Measurements from ENCODE around the gene CNN2.

CNN2 gene

GRCh38 chr19:1026783-1027649 lies 608 bp downstream of the CNN2 start:
- H2AFZ ChIP-seq (ENCODE audit: low read depth, low read length) = no peak overlapping the region

DNA sequence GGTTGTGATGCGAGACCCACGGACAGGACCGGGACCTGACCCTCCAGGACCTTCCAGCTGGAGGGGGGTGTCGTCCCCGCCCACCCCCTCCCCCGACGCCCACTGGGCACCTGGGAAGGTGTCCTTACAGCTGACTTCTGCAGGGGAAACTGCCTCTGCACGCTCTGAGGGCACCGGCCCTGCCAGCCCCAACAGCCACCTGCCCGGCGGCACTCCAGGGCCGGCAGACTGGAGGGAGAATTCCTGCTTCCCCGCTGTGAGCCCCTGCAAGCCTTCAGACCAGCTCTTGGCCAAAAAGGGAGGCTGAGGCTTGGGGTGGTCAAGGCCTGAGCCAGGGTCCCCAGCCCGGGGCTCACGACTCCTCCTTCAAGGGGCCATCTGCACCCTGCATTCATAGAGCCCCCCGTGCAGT lies 1.2 kb downstream of the CNN2 start:
- H3K36me3 ChIP-seq (ENCODE audit: insufficient read depth, low read length) = no peaks in the 10 kb centered on the region
- peaks cover 25% of the 10 kb centered on the region for H3K27me3 ChIP-seq (ENCODE audit: insufficient read depth, low read length, poor library complexity)
- no peaks in the 10 kb centered on the region for H3K9me3 ChIP-seq (ENCODE audit: insufficient read depth, low read length, severe bottlenecking)
- H3K4me2 ChIP-seq (ENCODE audit: insufficient read depth, low read length) = peak overlapping the region; percentile 73; the same call in 1 of the 2 replicates
- H3K79me2 ChIP-seq (ENCODE audit: insufficient read depth, low read length) = no peaks in the 10 kb centered on the region
- peak overlapping the region in 1 of 2 experiments; percentile 43; a peak in 1 of 4 replicates for H3K4me3 ChIP-seq (ENCODE audit: low read depth in 1 of 2, low read length in 2 of 2)
- no peak overlapping the region for H3K27ac ChIP-seq (ENCODE audit: low read length)
- no peak for TF ChIP-seq EZH2 (IDR thresholded peaks at IDR 0.05; ENCODE audit: borderline replicate concordance, low read depth, low read length, severe bottlenecking)
- TF ChIP-seq CTCF (IDR thresholded peaks at IDR 0.05; ENCODE audit: borderline replicate concordance, extremely low read depth, low read length, poor library complexity, severe bottlenecking) = no peak
- ATAC-seq (ENCODE audit: insufficient read depth, low read depth) (peak; percentile 16), DNase-seq (no peak)
- H3K4me1 ChIP-seq (ENCODE audit: insufficient read depth, low read length) = peaks cover 36% of the 10 kb centered on the region
- no peaks in the 10 kb centered on the region for H4K20me1 ChIP-seq (ENCODE audit: insufficient read depth, low read length)
- no peak overlapping the region for H2AFZ ChIP-seq (ENCODE audit: low read depth, low read length)
- H3K9ac ChIP-seq (ENCODE audit: low read depth, low read length) = no peak overlapping the region; the same call in 1 of the 2 replicates

More at GRCh38 chr19:1026783-1027649, 608 bp downstream of the CNN2 start:
- Histone ChIP-seq H3K4me1 (ENCODE audit: insufficient read depth, low read length) (peaks cover 36% of the 10 kb centered on the region), H3K4me3 (ENCODE audit: low read depth in 1 of 2, low read length in 2 of 2) (peak overlapping the region in 1 of 2 experiments; percentile 43; a peak in 2 of 4 replicates), H3K27me3 (ENCODE audit: insufficient read depth, low read length, poor library complexity) (peaks cover 25% of the 10 kb centered on the region), H3K4me2 (ENCODE audit: insufficient read depth, low read length) (peak overlapping the region; percentile 73), H4K20me1 (ENCODE audit: insufficient read depth, low read length) (no peaks in the 10 kb centered on the region), H3K36me3 (ENCODE audit: insufficient read depth, low read length) (no peaks in the 10 kb centered on the region), H3K9me3 (ENCODE audit: insufficient read depth, low read length, severe bottlenecking) (no peaks in the 10 kb centered on the region), H3K79me2 (ENCODE audit: insufficient read depth, low read length) (no peaks in the 10 kb centered on the region), H3K9ac (ENCODE audit: low read depth, low read length) (peak overlapping the region; percentile 34; the same call in 1 of the 2 replicates), H3K27ac (ENCODE audit: low read length) (no peak overlapping the region)
- no peak for ATAC-seq (ENCODE audit: insufficient read depth, low read depth)
- no peak for DNase-seq
- TF ChIP-seq EZH2 (IDR thresholded peaks at IDR 0.05; ENCODE audit: borderline replicate concordance, low read depth, low read length, severe bottlenecking) (no peak), CTCF (IDR thresholded peaks at IDR 0.05; ENCODE audit: borderline replicate concordance, extremely low read depth, low read length, poor library complexity, severe bottlenecking) (no peak)

- peak overlapping the region; percentile 46 for H2AFZ ChIP-seq (ENCODE audit: low read depth, low read length)
- peak; percentile 74 for DNase-seq
- TF ChIP-seq EZH2 (IDR thresholded peaks at IDR 0.05; ENCODE audit: borderline replicate concordance, low read depth, low read length, severe bottlenecking) (no peak), CTCF (IDR thresholded peaks at IDR 0.05; ENCODE audit: borderline replicate concordance, extremely low read depth, low read length, poor library complexity, severe bottlenecking) (no peak)
Measured at GRCh38 chr19:1028062-1028926, 1.9 kb downstream of the CNN2 start.

More at GRCh38 chr19:1028062-1028926, 1.9 kb downstream of the CNN2 start:
- Histone ChIP-seq H3K9me3 (ENCODE audit: insufficient read depth, low read length, severe bottlenecking) (no peaks in the 10 kb centered on the region), H4K20me1 (ENCODE audit: insufficient read depth, low read length) (no peaks in the 10 kb centered on the region), H3K27ac (ENCODE audit: low read length) (no peak overlapping the region), H3K79me2 (ENCODE audit: insufficient read depth, low read length) (no peaks in the 10 kb centered on the region), H3K4me1 (ENCODE audit: insufficient read depth, low read length) (peaks cover 36% of the 10 kb centered on the region), H3K36me3 (ENCODE audit: insufficient read depth, low read length) (no peaks in the 10 kb centered on the region), H3K9ac (ENCODE audit: low read depth, low read length) (peak overlapping the region; percentile 49), H3K4me2 (ENCODE audit: insufficient read depth, low read length) (peak overlapping the region; percentile 73), H3K27me3 (ENCODE audit: insufficient read depth, low read length, poor library complexity) (peaks cover 25% of the 10 kb centered on the region), H3K4me3 (ENCODE audit: low read depth in 1 of 2, low read length in 2 of 2) (peak overlapping the region in 1 of 2 experiments; percentile 55; a peak in 2 of 4 replicates)
- ATAC-seq (ENCODE audit: insufficient read depth, low read depth) = peak; percentile 82

Measured in DND-41 (cell line).